ENCODE data around the gene CDH13.

DNA sequence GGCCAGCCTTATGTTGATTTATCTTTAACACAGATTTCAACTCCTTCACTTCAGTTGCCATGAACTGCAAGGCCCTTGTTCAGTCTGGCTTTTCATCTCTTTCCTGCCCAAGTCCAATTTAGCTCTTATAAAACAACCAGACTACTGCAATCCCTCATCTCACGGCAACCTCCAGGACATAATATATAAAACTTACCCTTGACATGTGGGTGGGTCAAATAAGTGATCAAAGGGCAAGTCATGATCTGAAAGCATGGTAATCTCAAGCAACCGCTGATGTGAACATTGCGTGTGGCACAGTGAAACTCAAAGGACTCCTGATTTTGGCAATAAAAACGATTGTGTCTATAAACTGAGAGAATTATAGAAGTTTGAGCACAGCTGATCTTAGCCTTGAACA, 364.6 kb downstream of the CDH13 start:
- TF ChIP-seq CBFB (IDR thresholded peaks at IDR 0.05; ENCODE audit: low read depth) (no peak), EP300 (IDR thresholded peaks at IDR 0.05; ENCODE audit: borderline replicate concordance in 1 of 2, control insufficient read depth in 1 of 2, low read depth in 2 of 2, low read length in 2 of 2) (no peak), ZBED1 (IDR thresholded peaks at IDR 0.05; ENCODE audit: borderline replicate concordance) (no peak), TBL1XR1 (IDR thresholded peaks at IDR 0.05; ENCODE audit: low read depth, low read length) (no peak), SRF (IDR thresholded peaks at IDR 0.05; ENCODE audit: low read depth in 2 of 2, low read length in 2 of 2) (no peak), POLR2AphosphoS5 (IDR thresholded peaks at IDR 0.05; ENCODE audit: low read length) (no peak), SPI1 (IDR thresholded peaks at IDR 0.05; ENCODE audit: borderline replicate concordance, insufficient read depth, low read depth, low read length) (no peak), BACH1 (IDR thresholded peaks at IDR 0.05; ENCODE audit: borderline replicate concordance) (no peak), POLR2A (IDR thresholded peaks at IDR 0.05; ENCODE audit: low read depth, low read length) (no peak), RBBP5 (conservative IDR thresholded peaks at IDR 0.05) (no peak)
- TF ChIP-seq, protein P1, sequence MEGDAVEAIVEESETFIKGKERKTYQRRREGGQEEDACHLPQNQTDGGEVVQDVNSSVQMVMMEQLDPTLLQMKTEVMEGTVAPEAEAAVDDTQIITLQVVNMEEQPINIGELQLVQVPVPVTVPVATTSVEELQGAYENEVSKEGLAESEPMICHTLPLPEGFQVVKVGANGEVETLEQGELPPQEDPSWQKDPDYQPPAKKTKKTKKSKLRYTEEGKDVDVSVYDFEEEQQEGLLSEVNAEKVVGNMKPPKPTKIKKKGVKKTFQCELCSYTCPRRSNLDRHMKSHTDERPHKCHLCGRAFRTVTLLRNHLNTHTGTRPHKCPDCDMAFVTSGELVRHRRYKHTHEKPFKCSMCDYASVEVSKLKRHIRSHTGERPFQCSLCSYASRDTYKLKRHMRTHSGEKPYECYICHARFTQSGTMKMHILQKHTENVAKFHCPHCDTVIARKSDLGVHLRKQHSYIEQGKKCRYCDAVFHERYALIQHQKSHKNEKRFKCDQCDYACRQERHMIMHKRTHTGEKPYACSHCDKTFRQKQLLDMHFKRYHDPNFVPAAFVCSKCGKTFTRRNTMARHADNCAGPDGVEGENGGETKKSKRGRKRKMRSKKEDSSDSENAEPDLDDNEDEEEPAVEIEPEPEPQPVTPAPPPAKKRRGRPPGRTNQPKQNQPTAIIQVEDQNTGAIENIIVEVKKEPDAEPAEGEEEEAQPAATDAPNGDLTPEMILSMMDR (IDR thresholded peaks at IDR 0.05 in 2 of 3, conservative IDR thresholded peaks at IDR 0.05 in 1 of 3; ENCODE audit: control insufficient read depth in 2 of 3, extremely low read depth in 1 of 3, insufficient read depth in 1 of 3, low read depth in 3 of 3, low read length in 3 of 3): no peak
- TF ChIP-seq, protein P2, sequence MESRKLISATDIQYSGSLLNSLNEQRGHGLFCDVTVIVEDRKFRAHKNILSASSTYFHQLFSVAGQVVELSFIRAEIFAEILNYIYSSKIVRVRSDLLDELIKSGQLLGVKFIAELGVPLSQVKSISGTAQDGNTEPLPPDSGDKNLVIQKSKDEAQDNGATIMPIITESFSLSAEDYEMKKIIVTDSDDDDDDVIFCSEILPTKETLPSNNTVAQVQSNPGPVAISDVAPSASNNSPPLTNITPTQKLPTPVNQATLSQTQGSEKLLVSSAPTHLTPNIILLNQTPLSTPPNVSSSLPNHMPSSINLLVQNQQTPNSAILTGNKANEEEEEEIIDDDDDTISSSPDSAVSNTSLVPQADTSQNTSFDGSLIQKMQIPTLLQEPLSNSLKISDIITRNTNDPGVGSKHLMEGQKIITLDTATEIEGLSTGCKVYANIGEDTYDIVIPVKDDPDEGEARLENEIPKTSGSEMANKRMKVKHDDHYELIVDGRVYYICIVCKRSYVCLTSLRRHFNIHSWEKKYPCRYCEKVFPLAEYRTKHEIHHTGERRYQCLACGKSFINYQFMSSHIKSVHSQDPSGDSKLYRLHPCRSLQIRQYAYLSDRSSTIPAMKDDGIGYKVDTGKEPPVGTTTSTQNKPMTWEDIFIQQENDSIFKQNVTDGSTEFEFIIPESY (IDR thresholded peaks at IDR 0.05): no peak
